ENCODE measurements around the gene KRTAP3-1. TPM values are rescaled to one million over a fixed set of nuclear protein-coding genes. Genes with fewer than 3 reads are reported as not detected.
"Not testable (repeated sequence)": the region's sequence is repeated elsewhere in the genome, so short reads cannot be mapped to it uniquely, and the experiment has no call there.

Gene KRTAP3-1
- polyA plus RNA-seq, 6 donors from 2014 or later = not detected

- not testable (repeated sequence) for H3K4me1 Mint-ChIP-seq; ATAC-seq (ENCODE audit: low read depth in 2 of 2); DNase-seq; H3K4me3 Mint-ChIP-seq; H3K9me3 Mint-ChIP-seq; H3K36me3 Mint-ChIP-seq
- H3K27ac Mint-ChIP-seq = peak within 1 kb of the TSS in 2 of 6 donors; percentile 76 to 78
- H3K27me3 Mint-ChIP-seq = peaks cover 6 to 26% (median 12%) of the 10 kb centered on the region in 3 donors
These were observed 25.5 kb upstream of the KRTAP3-1 start, which contains the start of gene KRTAP1-3 for GRCh38 chr17:41034346-41034935. Gene KRTAP1-3, minus strand, starts transcription at chr17:41034874. Its CDS starts 53 bp downstream, at chr17:41034821.

GRCh38 chr17:41029633-41030245 is 20.8 kb upstream of the KRTAP3-1 start, which contains the start of gene KRTAP1-4:
Gene KRTAP1-4, minus strand, starts transcription at chr17:41030195. Its CDS starts 117 bp downstream, at chr17:41030078.
- Mint-ChIP-seq H3K4me3 (no peak within 1 kb of the TSS), H3K4me1 (no peaks in the 10 kb centered on the region), H3K27me3 (peaks cover 11 to 47% (median 28%) of the 10 kb centered on the region in 3 donors), H3K9me3 (no peaks in the 10 kb centered on the region), H3K36me3 (no peaks in the 10 kb centered on the region), H3K27ac (peak within 1 kb of the TSS in 1 of 6 donors; percentile 60)
- no peak for DNase-seq
- ATAC-seq (ENCODE audit: low read depth in 2 of 2) = no peak

- Mint-ChIP-seq H3K27me3 (peaks cover 10 to 49% (median 38%) of the 10 kb centered on the region in 3 donors), H3K36me3 (peaks cover 0 to 8% of the 10 kb centered on the region in 2 donors), H3K27ac (peak within 1 kb of the TSS in 1 of 6 donors; percentile 50), H3K4me3 (no peak within 1 kb of the TSS), H3K4me1 (no peaks in the 10 kb centered on the region), H3K9me3 (peaks cover 0 to 7% (median 2%) of the 10 kb centered on the region in 7 donors)
- DNase-seq (no peak), ATAC-seq (ENCODE audit: low read depth in 2 of 2) (no peak)
These were observed 18.0 kb upstream of the KRTAP3-1 start, which contains the start of gene KRTAP1-5 for GRCh38 chr17:41026715-41027471. Gene KRTAP1-5, minus strand, starts transcription at chr17:41027208. Its CDS starts 53 bp downstream, at chr17:41027155.

GRCh38 chr17:41024697-41025096 is 15.8 kb upstream of the KRTAP3-1 start:
- H3K27ac Mint-ChIP-seq = no peak overlapping the region
- DNase-seq (no peak), ATAC-seq (ENCODE audit: low read depth in 2 of 2) (no peak)
- H3K4me1 Mint-ChIP-seq = no peaks in the 10 kb centered on the region
- no peak overlapping the region for H3K4me3 Mint-ChIP-seq
- H3K36me3 Mint-ChIP-seq = peaks cover 0 to 13% of the 10 kb centered on the region in 2 donors
- H3K27me3 Mint-ChIP-seq = peaks cover 10 to 45% (median 41%) of the 10 kb centered on the region in 3 donors
- H3K9me3 Mint-ChIP-seq = peaks cover 0 to 14% (median 6%) of the 10 kb centered on the region in 7 donors

GRCh38 chr17:41020336-41020735 is 11.4 kb upstream of the KRTAP3-1 start:
- no peak overlapping the region for H3K4me3 Mint-ChIP-seq
- H3K4me1 Mint-ChIP-seq = peaks cover 5 to 7% (median 6%) of the 10 kb centered on the region in 3 donors
- peaks cover 3 to 22% (median 16%) of the 10 kb centered on the region in 3 donors for H3K27me3 Mint-ChIP-seq
- ATAC-seq (ENCODE audit: low read depth in 2 of 2) = no peak
- no peak overlapping the region for H3K27ac Mint-ChIP-seq
- H3K36me3 Mint-ChIP-seq = peaks cover 0 to 13% of the 10 kb centered on the region in 2 donors
- no peak for DNase-seq
- peaks cover 0 to 14% (median 6%) of the 10 kb centered on the region in 7 donors for H3K9me3 Mint-ChIP-seq

- Mint-ChIP-seq H3K9me3 (peaks cover 0 to 14% (median 6%) of the 10 kb centered on the region in 7 donors), H3K4me3 (no peak overlapping the region), H3K36me3 (peaks cover 0 to 13% of the 10 kb centered on the region in 2 donors)
These were observed 10.5 kb upstream of the KRTAP3-1 start for GRCh38 chr17:41019415-41019814.

GRCh38 chr17:41018541-41018940 is 9.6 kb upstream of the KRTAP3-1 start:
- ATAC-seq (ENCODE audit: low read depth in 2 of 2) = no peak
- peaks cover 0 to 13% of the 10 kb centered on the region in 2 donors for H3K36me3 Mint-ChIP-seq
- no peak for DNase-seq
- peaks cover 0 to 16% (median 8%) of the 10 kb centered on the region in 3 donors for H3K27me3 Mint-ChIP-seq
- peak overlapping the region in 1 of 6 donors; percentile 36 for H3K27ac Mint-ChIP-seq
- no peak overlapping the region for H3K4me3 Mint-ChIP-seq
- H3K4me1 Mint-ChIP-seq = peaks cover 7 to 13% (median 7%) of the 10 kb centered on the region in 3 donors
- peaks cover 0 to 14% (median 6%) of the 10 kb centered on the region in 7 donors for H3K9me3 Mint-ChIP-seq

More at GRCh38 chr17:41019415-41019814, 10.5 kb upstream of the KRTAP3-1 start:
- H3K27ac Mint-ChIP-seq = no peak overlapping the region
- H3K27me3 Mint-ChIP-seq = peaks cover 0 to 19% (median 10%) of the 10 kb centered on the region in 3 donors
- no peak for ATAC-seq (ENCODE audit: low read depth in 2 of 2)
- no peak for DNase-seq
- H3K4me1 Mint-ChIP-seq = peaks cover 7 to 13% (median 7%) of the 10 kb centered on the region in 3 donors

- H3K27me3 Mint-ChIP-seq = peaks cover 0 to 13% (median 6%) of the 10 kb centered on the region in 3 donors
- H3K27ac Mint-ChIP-seq = peak overlapping the region in 1 of 6 donors; percentile 58
- ATAC-seq (ENCODE audit: low read depth in 2 of 2) (no peak), DNase-seq (no peak)
- H3K36me3 Mint-ChIP-seq = peaks cover 0 to 6% of the 10 kb centered on the region in 2 donors
- peaks cover 7 to 13% (median 7%) of the 10 kb centered on the region in 3 donors for H3K4me1 Mint-ChIP-seq
- no peak overlapping the region for H3K4me3 Mint-ChIP-seq
- H3K9me3 Mint-ChIP-seq = peaks cover 0 to 7% (median 5%) of the 10 kb centered on the region in 7 donors
These were observed 7.8 kb upstream of the KRTAP3-1 start for GRCh38 chr17:41016578-41017215.

GRCh38 chr17:41015454-41015853 is 6.5 kb upstream of the KRTAP3-1 start:
- DNase-seq (no peak), ATAC-seq (ENCODE audit: low read depth in 2 of 2) (peak in 1 of 2 donors; percentile 23)
- Mint-ChIP-seq H3K27ac (peak overlapping the region in 2 of 6 donors; percentile 1 to 21), H3K36me3 (no peaks in the 10 kb centered on the region), H3K4me3 (no peak overlapping the region), H3K9me3 (peaks cover 0 to 1% (median 0%) of the 10 kb centered on the region in 7 donors), H3K27me3 (peaks cover 0 to 13% (median 0%) of the 10 kb centered on the region in 3 donors), H3K4me1 (peaks cover 7 to 13% (median 7%) of the 10 kb centered on the region in 3 donors)

- Mint-ChIP-seq H3K27ac (peak overlapping the region in 1 of 6 donors; percentile 24), H3K9me3 (peaks cover 0 to 1% (median 0%) of the 10 kb centered on the region in 7 donors), H3K36me3 (no peaks in the 10 kb centered on the region), H3K4me3 (no peak overlapping the region), H3K27me3 (peaks cover 0 to 18% (median 0%) of the 10 kb centered on the region in 3 donors), H3K4me1 (peaks cover 7 to 13% (median 7%) of the 10 kb centered on the region in 3 donors)
- no peak for ATAC-seq (ENCODE audit: low read depth in 2 of 2)
- no peak for DNase-seq
These were observed 4.7 kb upstream of the KRTAP3-1 start for GRCh38 chr17:41013606-41014005.

GRCh38 chr17:41013181-41013580 is 4.3 kb upstream of the KRTAP3-1 start:
- Mint-ChIP-seq H3K27ac (no peak overlapping the region), H3K9me3 (peaks cover 0 to 1% (median 0%) of the 10 kb centered on the region in 7 donors), H3K27me3 (peaks cover 0 to 19% (median 0%) of the 10 kb centered on the region in 3 donors), H3K36me3 (no peaks in the 10 kb centered on the region), H3K4me3 (no peak overlapping the region), H3K4me1 (peaks cover 7 to 13% (median 7%) of the 10 kb centered on the region in 3 donors)
- DNase-seq = no peak
- ATAC-seq (ENCODE audit: low read depth in 2 of 2) = no peak

- DNase-seq (no peak), ATAC-seq (ENCODE audit: low read depth in 2 of 2) (no peak)
- Mint-ChIP-seq H3K4me3 (no peak overlapping the region), H3K36me3 (no peaks in the 10 kb centered on the region), H3K4me1 (peaks cover 7 to 13% (median 7%) of the 10 kb centered on the region in 3 donors), H3K9me3 (peaks cover 0 to 1% (median 0%) of the 10 kb centered on the region in 7 donors), H3K27ac (peak overlapping the region in 2 of 6 donors; percentile 1 to 58), H3K27me3 (peaks cover 0 to 19% (median 0%) of the 10 kb centered on the region in 3 donors)
These were observed 3.6 kb upstream of the KRTAP3-1 start for GRCh38 chr17:41012326-41013120.
